ENCODE data around the gene TTYH1.

Gene TTYH1

GRCh38 chr19:54393381-54393780 is 21.9 kb upstream of the TTYH1 start:
- peak; percentile 12 for DNase-seq (ENCODE audit: low read depth)

DNA sequence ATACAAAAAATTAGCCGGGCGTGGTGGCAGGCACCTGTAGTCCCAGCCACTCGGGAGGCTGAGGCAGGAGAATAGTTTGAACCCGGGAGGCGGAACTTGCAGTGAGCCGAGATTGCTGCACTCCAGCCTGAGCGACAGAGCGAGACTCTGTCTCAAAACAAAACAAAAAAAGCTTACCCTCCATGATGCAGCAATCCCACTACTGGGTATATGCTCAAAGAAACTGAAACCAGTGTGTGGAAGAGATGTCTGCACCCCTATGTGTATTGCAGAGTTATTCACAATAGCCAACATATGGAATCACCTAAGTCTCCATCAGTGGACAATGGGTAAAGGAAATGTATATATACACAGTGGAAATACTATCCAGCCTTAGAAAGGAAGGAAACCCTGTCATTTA is 19.6 kb upstream of the TTYH1 start:
- no peak for DNase-seq (ENCODE audit: low read depth)

DNA sequence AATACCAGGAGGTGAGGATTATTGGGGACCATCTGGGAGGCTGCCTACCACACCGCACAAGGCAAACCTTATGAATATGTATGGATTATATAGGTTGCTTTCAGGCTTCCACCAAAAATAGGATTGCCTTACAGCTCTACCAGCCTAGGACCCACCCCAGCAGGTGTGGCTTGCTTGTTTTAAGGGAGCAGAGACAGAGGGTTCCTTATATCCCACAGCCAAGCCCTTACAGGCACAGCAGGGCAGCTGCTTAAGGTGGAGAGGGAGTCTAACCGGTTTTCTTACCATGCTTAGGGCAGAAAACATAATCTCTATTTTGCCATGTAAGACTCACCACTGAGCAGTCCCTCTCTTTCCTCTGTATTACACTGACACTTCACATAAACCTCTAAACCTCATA is 16.1 kb upstream of the TTYH1 start:
- DNase-seq (ENCODE audit: low read depth), result no peak

DNA sequence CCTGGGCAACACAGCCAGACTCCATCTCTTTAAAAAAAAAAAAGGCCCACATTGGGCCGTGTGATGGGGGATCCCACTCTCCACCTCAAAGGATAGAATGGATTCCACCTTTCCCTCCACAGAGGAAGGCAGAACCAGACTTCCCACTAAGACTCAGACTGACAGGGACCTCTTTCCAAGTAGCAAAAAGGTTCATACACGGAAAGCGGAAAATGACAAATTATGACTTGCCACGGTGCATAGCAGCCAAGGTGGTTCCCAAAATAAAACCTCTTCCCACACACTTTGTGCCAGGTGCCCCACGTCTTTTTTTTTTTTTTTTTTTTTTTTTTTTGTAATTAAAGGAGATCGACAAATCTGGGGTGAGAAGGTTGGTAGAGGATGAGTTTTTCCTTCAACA is 14.4 kb upstream of the TTYH1 start:
- no peak for DNase-seq (ENCODE audit: low read depth)

GRCh38 chr19:54403054-54403453 is 12.2 kb upstream of the TTYH1 start:
- no peak for DNase-seq (ENCODE audit: low read depth)

DNA sequence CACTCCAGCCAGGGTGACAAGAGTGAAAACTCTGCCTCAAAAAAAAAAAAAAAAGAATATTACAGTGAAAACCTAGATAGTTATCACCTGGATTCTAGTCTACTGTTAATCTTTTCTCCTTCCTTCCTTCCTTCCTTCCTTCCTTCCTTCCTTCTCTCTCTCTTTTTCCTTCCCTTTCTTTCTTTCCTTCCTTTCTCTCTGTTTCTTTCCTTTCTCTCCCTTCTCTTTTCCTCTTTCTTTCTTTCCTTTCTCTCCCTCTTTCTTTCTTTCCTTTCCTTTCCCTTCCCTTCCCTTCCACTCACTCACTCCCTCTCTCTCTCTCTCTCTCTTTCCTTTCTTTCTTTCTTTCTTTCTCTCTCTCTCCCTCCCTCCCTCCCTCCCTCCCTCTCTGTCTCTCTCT is 9.6 kb upstream of the TTYH1 start:
- DNase-seq (ENCODE audit: low read depth), result no peak

- DNase-seq (ENCODE audit: low read depth), result no peak
These were observed 7.5 kb upstream of the TTYH1 start for GRCh38 chr19:54407780-54408179.

DNA sequence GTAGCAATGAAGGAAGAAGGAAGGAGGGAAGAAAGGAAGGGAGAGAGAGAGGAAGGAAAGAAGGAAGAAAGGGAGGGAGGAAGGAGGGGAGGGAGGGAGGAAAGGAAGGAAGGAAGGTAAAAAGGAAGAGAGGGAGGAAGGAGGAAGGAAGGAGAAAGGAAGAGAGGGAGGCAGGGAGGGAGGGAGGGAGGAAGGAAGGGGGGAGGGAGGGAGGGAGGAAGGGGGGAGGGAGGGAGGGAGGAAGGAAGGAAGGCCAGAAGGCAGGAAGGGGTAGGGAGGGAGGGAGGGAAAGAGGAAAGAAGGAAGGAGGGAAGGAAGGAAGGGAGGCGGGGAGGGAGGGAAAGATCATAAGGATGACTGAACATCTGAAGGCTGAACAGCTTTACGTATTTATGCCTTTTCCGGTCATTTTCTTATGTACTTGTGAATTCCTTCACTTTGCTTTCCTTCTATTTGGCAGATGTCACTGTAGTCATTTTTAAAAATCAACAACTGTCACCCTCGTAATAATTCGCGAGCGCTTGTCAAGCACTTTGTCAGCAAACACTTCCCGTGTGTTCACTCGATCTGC is 6.7 kb upstream of the TTYH1 start:
- no peak for DNase-seq (ENCODE audit: low read depth)

DNA sequence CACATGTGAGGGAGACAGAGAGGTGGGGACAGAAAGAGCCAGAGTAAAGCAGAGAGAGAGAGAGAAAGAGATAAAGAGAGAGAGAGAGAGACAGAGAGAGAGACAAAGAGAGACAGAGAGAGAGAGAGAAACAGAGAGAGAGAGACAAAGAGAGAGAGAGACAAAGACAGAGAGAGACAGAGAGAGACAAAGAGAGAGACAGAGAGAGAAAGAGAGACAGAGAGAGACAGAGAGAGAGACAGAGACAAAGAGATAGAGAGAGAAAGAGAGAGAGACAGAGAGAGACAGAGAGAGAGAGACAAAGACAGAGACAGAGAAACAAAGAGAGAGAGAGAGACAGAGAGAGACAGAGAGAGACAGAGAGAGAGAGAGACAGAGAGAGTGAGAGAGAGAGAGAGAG is 4.2 kb upstream of the TTYH1 start:
- no peak for DNase-seq (ENCODE audit: low read depth)

DNA sequence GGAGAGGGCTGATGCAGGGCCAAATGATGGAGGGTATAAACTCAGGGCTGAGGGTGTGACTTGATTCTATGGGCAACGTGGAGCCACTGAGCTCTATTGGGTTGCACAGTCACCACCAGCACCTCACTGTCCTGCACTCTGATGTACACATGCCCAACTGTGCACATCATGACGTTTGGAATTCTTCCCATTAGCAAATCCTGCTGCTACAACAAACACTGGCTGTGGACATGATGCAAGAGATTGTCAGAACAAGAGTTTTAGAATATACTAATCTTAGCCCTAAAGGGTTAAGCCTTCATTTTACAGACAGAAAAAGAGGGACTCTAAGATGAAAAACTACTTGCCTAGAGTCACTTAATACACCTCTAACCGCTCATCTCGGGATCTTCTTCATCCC is 2.4 kb upstream of the TTYH1 start:
- DNase-seq (ENCODE audit: low read depth), result no peak

- no peak for DNase-seq (ENCODE audit: low read depth)
These were observed 1.1 kb upstream of the TTYH1 start for GRCh38 chr19:54414156-54414555.

DNA sequence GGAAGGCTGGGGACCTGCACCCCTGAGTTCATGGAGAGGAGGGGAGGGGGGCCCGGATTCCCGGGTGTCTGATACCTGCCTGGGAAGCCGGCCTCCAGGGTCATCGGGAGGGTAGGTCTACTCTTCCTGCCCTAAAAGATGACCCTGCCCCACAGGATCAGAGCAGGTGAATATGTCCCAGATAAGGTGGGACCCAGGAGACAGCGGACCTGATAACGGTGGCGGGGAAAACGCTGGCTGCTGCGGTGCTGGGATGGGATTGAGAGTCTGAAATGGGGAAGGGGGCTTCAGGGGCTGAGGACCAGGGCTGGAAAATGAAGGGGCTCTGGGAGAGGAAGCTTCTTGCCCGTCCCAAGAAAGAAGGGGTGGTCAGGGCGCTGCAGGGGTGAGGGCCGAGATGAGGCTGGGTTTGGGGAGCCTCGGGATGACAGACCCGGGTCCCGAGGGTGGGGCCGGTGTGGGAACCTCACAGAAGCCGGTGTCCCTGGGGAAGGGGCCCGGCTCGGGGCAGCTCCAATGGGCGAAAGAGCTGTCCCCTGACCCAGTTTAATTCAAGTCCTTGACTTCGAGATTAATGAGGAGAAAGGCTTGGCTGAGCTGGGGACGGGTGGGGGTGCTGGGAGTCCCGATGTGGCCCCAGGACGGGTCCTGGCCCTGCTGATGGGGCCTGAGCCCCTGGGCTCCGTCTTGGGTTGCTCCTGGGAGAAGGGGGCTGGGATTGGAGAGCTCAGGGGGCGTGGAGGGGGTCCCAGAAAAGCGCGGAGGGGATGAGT is 823 bp downstream of the TTYH1 start:
- DNase-seq (ENCODE audit: low read depth), result no peak

- DNase-seq (ENCODE audit: low read depth), result no peak
These were observed 1.6 kb downstream of the TTYH1 start for GRCh38 chr19:54416695-54417491.

GRCh38 chr19:54418030-54418929 is 3.0 kb downstream of the TTYH1 start:
- DNase-seq (ENCODE audit: low read depth), result peak; percentile 62

DNA sequence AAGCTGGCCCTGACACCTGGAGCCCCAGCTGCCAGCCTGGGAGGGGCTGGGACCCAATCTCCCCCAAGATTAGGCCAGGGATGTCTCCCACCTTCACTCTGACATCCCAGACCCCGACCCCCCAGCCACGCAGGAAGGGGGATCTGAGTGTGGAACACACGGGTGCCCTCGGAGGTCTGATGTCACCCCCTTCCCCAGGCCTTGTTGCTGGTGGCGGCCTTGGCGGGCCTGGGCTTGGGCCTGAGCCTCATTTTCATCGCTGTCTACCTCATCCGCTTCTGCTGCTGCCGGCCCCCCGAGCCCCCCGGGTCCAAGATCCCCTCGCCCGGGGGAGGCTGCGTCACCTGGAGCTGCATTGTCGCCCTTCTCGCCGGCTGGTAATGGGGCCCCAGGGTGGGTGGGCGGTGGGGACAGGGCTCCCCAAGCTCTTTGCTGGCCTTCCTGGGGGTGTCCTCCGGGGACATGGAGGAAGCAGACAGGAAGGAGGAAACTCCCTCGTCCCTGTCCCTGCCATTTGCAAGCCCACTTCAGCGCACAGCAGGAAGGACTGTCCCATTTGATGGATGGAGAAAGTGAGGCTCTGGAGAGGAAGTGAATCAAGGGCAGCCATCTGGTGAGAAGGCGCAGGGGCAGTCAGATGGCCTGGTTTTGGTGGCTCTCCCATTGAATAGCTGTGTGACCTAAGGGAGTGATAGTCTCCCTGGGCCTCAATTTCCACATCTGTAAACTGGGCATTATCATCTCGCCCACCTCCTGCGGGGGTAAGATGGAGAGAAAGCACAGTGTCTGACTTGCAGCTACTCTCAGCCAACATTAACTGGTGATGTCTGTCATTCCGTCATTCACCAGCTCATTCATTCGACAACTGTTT is 3.9 kb downstream of the TTYH1 start:
- DNase-seq (ENCODE audit: low read depth), result no peak

GRCh38 chr19:54420068-54420382 is 4.8 kb downstream of the TTYH1 start:
- no peak for DNase-seq (ENCODE audit: low read depth)

GRCh38 chr19:54420383-54421168 is 5.3 kb downstream of the TTYH1 start:
- DNase-seq (ENCODE audit: low read depth), result no peak

GRCh38 chr19:54421169-54421516 is 5.9 kb downstream of the TTYH1 start:
- no peak for DNase-seq (ENCODE audit: low read depth)

GRCh38 chr19:54421521-54421920 is 6.3 kb downstream of the TTYH1 start:
- no peak for DNase-seq (ENCODE audit: low read depth)

DNA sequence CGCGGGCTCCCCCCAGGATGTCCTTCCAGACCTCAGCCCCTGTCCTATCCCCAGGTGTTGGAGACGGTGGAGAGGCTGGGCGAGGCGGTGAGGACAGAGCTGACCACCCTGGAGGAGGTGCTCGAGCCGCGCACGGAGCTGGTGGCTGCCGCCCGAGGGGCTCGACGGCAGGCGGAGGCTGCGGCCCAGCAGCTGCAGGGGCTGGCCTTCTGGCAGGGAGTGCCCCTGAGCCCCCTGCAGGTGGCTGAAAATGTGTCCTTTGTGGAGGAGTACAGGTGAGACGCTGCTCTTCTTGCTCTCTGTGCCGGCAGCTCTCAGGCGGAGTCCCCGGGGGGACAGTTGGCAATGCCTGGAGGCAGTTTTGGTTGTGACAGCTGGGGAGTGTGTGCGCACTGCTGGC is 6.9 kb downstream of the TTYH1 start:
- DNase-seq (ENCODE audit: low read depth), result no peak

- no peak for DNase-seq (ENCODE audit: low read depth)
These were observed 8.9 kb downstream of the TTYH1 start for GRCh38 chr19:54424201-54424600.

All from iris pigment epithelial cell (primary cell).